HepG2 (cell line): ENCODE data around the gene ZNF180. TPM values are rescaled to one million over a fixed set of nuclear protein-coding genes. Genes with fewer than 3 reads are reported as not detected.

Experiments
- AFF4 ChIP-seq: sonication (generic); formaldehyde crosslinking; IDR thresholded peaks from 2 replicates; pipeline ENCODE4 v1.4.0; 2020; ENCODE audit warnings: missing genetic modification reagents
- BCL3 ChIP-seq: sonication (generic); formaldehyde crosslinking; IDR thresholded peaks from 2 replicates; pipeline ENCODE4 v1.5.1; 2020; ENCODE audit warnings: mild to moderate bottlenecking, missing genetic modification reagents, moderate library complexity
- LCORL ChIP-seq, 2 experiments: fragments of 450-650 bp in 1 of 2; sonication (generic) in 1 of 2; formaldehyde crosslinking in 1 of 2; IDR thresholded peaks; 2 replicates each; pipeline versions ENCODE4 v1.5.0 to v1.6.1; 2017 to 2020; ENCODE audit warnings: antibody characterized with exemption in 1 of 2, missing genetic modification reagents in 1 of 2
- MAFK ChIP-seq, 2 experiments: IDR thresholded peaks in 1 of 2; conservative IDR thresholded peaks in 1 of 2; 2 replicates each; pipeline ENCODE4 v1.6.1; 2011; ENCODE audit warnings: improper control_type of control experiment in 2 of 2, low read length in 2 of 2
- MYC ChIP-seq: sonication (generic); formaldehyde crosslinking; IDR thresholded peaks from 2 replicates; pipeline ENCODE4 v1.9.0; 2021; ENCODE audit warnings: missing genetic modification reagents, borderline replicate concordance
- NFATC3 ChIP-seq: sonication (generic); formaldehyde crosslinking; IDR thresholded peaks from 2 replicates; pipeline ENCODE4 v1.5.1; 2020; ENCODE audit warnings: mild to moderate bottlenecking, missing genetic modification reagents
- NFE2L1 ChIP-seq: sonication (generic); formaldehyde crosslinking; IDR thresholded peaks from 2 replicates; pipeline ENCODE4 v1.4.0; 2020; ENCODE audit warnings: missing genetic modification reagents, mild to moderate bottlenecking, borderline replicate concordance
- SAP130 ChIP-seq: IDR thresholded peaks from 2 replicates; pipeline ENCODE4 v1.6.1; 2016; ENCODE audit warnings: low read depth
- SIN3A ChIP-seq: IDR thresholded peaks from 2 replicates; pipeline ENCODE4 v1.6.1; 2011; ENCODE audit warnings: low read depth, mild to moderate bottlenecking, control low read depth, low read length, borderline replicate concordance
- TAF1 ChIP-seq: sonication (generic); formaldehyde crosslinking; IDR thresholded peaks from 2 replicates; pipeline ENCODE4 v1.4.0; 2020; ENCODE audit warnings: missing genetic modification reagents
- ZBTB8A ChIP-seq: sonication (generic); formaldehyde crosslinking; IDR thresholded peaks from 2 replicates; pipeline ENCODE4 v1.4.0; 2020; ENCODE audit warnings: mild to moderate bottlenecking, low read depth, missing genetic modification reagents, borderline replicate concordance
- ZFP41 ChIP-seq: sonication (generic); formaldehyde crosslinking; IDR thresholded peaks from 2 replicates; pipeline ENCODE4 v1.4.0; 2020; ENCODE audit warnings: mild to moderate bottlenecking, missing genetic modification reagents, borderline replicate concordance
- ZNF317 ChIP-seq: sonication (generic); formaldehyde crosslinking; IDR thresholded peaks from 2 replicates; pipeline ENCODE4 v1.5.0; 2020; ENCODE audit warnings: mild to moderate bottlenecking, missing genetic modification reagents
- ZNF33B ChIP-seq: sonication (generic); formaldehyde crosslinking; IDR thresholded peaks from 2 replicates; pipeline ENCODE4 v1.5.1; 2020; ENCODE audit warnings: mild to moderate bottlenecking, missing genetic modification reagents
- ZNF441 ChIP-seq: sonication (generic); formaldehyde crosslinking; IDR thresholded peaks from 2 replicates; pipeline ENCODE4 v1.7.0; 2021; ENCODE audit warnings: missing genetic modification reagents, borderline replicate concordance
- ZNF446 ChIP-seq: sonication (generic); formaldehyde crosslinking; IDR thresholded peaks from 2 replicates; pipeline ENCODE4 v1.5.0; 2020; ENCODE audit warnings: mild to moderate bottlenecking, missing genetic modification reagents
- ZNF652 ChIP-seq: IDR thresholded peaks from 2 replicates; pipeline ENCODE4 v1.6.1; 2016; ENCODE audit warnings: low read depth, borderline replicate concordance
- ZNF670 ChIP-seq: sonication (generic); formaldehyde crosslinking; IDR thresholded peaks from 2 replicates; pipeline ENCODE4 v1.8.0; 2022; ENCODE audit warnings: mild to moderate bottlenecking, missing genetic modification reagents, borderline replicate concordance
- polyA plus RNA-seq, 8 experiments: library from polyadenylated mRNA; depleted of rRNA in 3 of 8; stranded (reverse) in 7 of 8; unstranded in 1 of 8; fragments of >200 nt; fragmentation: Illumina TruSeq in 4 of 8; extraction: Trizol in 4 of 8; gene quantifications; 2 replicates each; pipeline versions ENCODE4 v1.2.1 to v1.2.3, GENCODE V29; 2011 to 2016; ENCODE audit warnings: low read depth in 4 of 8, missing spikeins in 1 of 8, mixed read lengths in 1 of 8; ENCODE audit not compliant: insufficient read depth in 1 of 8
- total RNA-seq, 5 experiments: library from RNA; depleted of rRNA; stranded (reverse); fragments of >200 nt; fragmentation: Illumina TruSeq; extraction: Trizol; gene quantifications; 2 replicates each; pipeline ENCODE4 v1.2.3, GENCODE V29; 2016; ENCODE audit warnings: low read depth in 1 of 5
- TF ChIP-seq, protein P1 (sequence below): sonication (generic); formaldehyde crosslinking; IDR thresholded peaks from 2 replicates; pipeline ENCODE4 v1.4.0; 2020; ENCODE audit warnings: low read depth, missing genetic modification reagents

Gene ZNF180
- total and polyA plus RNA-seq, 2 of the 13 experiments (the other 11 are each of a cell fraction or from before 2014, with no cell fraction given) = 0.92 to 9.3 TPM

DNA sequence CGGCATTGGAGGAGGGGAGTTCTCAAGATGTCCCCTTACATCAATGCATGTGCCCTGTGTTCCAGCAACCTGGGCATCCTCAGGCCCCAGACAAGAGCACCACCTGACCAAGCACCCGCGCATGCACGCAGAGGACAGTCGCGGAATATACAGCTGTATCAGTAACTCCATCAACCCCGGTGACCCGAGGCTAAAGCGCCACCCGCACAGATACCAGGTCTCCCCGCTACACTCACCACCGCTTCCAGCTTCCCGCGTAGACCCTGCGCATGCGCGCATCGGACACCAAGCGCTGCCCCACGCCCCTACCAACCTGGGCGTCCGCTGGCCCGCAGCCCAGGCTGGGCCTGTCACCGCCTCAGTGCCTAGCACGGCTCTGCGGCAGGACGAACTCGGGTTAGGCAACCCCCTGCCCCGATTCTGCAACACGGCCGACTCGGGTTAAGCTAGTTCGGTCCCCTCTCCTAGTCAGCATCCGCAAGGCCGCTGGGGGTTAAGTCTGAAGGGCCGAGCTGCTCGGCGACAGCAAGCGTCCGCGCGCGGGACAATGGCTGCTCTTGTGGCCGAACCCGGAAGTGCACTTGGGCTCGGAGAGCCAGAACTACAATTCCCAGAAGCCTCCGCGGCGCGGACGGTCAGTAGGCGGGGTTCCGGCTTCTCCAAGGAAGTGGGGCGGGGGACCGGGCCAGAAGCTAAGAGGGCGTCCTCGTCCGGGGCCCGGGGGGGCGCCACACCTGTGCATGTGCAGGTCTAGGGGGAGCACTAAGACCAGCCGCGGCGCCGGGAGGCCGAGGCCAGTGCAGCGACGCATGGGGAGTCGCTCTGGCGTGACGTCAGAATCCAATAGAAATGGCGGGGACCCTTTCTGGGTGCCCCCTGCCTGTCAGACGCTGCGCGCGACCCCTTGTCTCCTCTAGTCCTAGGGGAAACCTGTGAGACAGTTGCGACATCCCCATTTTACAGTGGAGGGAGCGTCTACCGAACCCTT, at the start of gene ZNF180 (continued):
- TF ChIP-seq MAFK (conservative IDR thresholded peaks at IDR 0.05 in 1 of 2, IDR thresholded peaks at IDR 0.05 in 1 of 2; ENCODE audit: low read length in 2 of 2) (no peak), ZNF317 (CRISPR knock-in tag) (peak; percentile 92), NFATC3 (CRISPR knock-in tag) (no peak), SIN3A (peak; percentile 78; the same call in 1 of the 2 replicates), ZNF33B (CRISPR knock-in tag) (no peak; the same call in 1 of the 2 replicates), ZNF441 (CRISPR knock-in tag) (peak; percentile 79; the same call in 1 of the 2 replicates), NFE2L1 (CRISPR knock-in tag) (no peak), AFF4 (CRISPR knock-in tag) (0 out of 2 replicates have a peak, but pooled peaks have one; percentile 66), TAF1 (CRISPR knock-in tag) (peak; percentile 94), ZNF652 (CRISPR knock-in tag) (no peak; the same call in 1 of the 2 replicates), SAP130 (peak; percentile 98), ZBTB8A (no peak), LCORL (IDR thresholded peaks at IDR 0.05) (no peak), LCORL (CRISPR knock-in tag; IDR thresholded peaks at IDR 0.05) (peak; percentile 87; the same call in 1 of the 2 replicates), BCL3 (CRISPR knock-in tag) (peak; percentile 75; the same call in 1 of the 2 replicates), MYC (CRISPR knock-in tag) (peak; percentile 90), ZNF446 (CRISPR knock-in tag) (peak; percentile 52), ZFP41 (no peak), ZNF670 (CRISPR knock-in tag) (peak; percentile 26; the same call in 1 of the 2 replicates)
- TF ChIP-seq, protein P1, sequence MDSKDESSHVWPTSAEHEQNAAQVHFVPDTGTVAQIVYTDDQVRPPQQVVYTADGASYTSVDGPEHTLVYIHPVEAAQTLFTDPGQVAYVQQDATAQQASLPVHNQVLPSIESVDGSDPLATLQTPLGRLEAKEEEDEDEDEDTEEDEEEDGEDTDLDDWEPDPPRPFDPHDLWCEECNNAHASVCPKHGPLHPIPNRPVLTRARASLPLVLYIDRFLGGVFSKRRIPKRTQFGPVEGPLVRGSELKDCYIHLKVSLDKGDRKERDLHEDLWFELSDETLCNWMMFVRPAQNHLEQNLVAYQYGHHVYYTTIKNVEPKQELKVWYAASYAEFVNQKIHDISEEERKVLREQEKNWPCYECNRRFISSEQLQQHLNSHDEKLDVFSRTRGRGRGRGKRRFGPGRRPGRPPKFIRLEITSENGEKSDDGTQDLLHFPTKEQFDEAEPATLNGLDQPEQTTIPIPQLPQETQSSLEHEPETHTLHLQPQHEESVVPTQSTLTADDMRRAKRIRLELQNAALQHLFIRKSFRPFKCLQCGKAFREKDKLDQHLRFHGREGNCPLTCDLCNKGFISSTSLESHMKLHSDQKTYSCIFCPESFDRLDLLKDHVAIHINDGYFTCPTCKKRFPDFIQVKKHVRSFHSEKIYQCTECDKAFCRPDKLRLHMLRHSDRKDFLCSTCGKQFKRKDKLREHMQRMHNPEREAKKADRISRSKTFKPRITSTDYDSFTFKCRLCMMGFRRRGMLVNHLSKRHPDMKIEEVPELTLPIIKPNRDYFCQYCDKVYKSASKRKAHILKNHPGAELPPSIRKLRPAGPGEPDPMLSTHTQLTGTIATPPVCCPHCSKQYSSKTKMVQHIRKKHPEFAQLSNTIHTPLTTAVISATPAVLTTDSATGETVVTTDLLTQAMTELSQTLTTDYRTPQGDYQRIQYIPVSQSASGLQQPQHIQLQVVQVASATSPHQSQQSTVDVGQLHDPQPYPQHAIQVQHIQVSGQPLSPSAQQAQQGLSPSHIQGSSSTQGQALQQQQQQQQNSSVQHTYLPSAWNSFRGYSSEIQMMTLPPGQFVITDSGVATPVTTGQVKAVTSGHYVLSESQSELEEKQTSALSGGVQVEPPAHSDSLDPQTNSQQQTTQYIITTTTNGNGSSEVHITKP (CRISPR knock-in tag) = peak; percentile 88
